SU-DHL-6 (cell line): ENCODE results near the gene GREM1.

Experiments
- CTCF ChIP-seq: fragments of 200-600 bp; sonication (generic); IDR thresholded peaks from one replicate; pipeline ENCODE4 v1.5.1; 2017; ENCODE audit warnings: antibody characterized with exemption, mild to moderate bottlenecking, low read length, moderate library complexity; ENCODE audit not compliant: insufficient read depth, poor library complexity, severe bottlenecking
- EZH2phosphoT487 ChIP-seq: fragments of 200-600 bp; sonication (generic), shearing (Covaris generic); conservative IDR thresholded peaks from 2 replicates; pipeline ENCODE4 v1.6.1; 2018; ENCODE audit warnings: mild to moderate bottlenecking, antibody characterized with exemption, low read length, moderate library complexity, mixed read lengths

GRCh38 chr15:32757426-32757825 is 39.6 kb downstream of the GREM1 start:
- no peak for TF ChIP-seq CTCF
- TF ChIP-seq EZH2phosphoT487 = no peak
